LNCAP (cell line): ENCODE data around the gene MARCHF10.

Experiments used
- CTCF ChIP-seq: fragments of 450-650 bp; IDR thresholded peaks from 2 replicates; pipeline ENCODE4 v1.5.1; 2017; ENCODE audit warnings: mild to moderate bottlenecking

The MARCHF10 gene

DNA sequence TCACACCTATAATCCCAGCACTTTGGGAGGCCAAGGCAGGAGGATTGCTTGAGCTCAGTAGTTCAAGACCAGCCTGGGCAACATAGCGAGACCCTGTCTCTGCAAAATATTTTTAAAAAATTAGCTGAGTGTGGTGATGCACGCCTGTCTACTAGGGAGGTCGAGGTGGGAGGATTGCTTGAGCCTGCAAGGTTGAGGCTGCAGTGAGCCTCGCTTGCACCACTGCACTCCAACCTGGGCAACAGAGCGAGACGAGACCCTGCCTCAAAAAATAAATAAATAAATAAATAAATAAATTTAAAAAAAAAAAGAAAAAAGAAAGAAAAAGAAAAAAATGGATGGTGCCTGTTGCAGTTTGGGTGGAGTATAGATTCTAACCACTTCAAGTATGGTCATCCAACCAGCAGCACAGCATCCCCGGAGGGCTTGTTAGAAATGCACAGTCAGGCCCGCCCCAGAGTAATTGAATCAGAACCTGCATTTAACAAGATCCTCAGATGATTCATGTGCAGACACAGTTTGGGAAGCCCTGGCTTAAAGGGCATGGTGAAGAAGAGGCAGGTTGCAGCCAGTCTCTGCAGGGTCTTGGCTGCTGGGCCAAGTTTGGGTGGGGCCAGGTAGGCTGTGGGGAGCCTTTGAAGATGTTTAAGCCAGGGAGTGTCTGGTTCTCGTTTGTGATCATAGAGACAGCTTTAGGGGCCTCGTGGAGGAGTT, 139.9 kb downstream of the MARCHF10 start:
- no peak for TF ChIP-seq CTCF

GRCh38 chr17:62666801-62667591, 141.1 kb downstream of the MARCHF10 start:
- no peak for TF ChIP-seq CTCF

- TF ChIP-seq CTCF = no peak
Measured at GRCh38 chr17:62666061-62666800, 141.9 kb downstream of the MARCHF10 start.

- TF ChIP-seq CTCF = no peak
Measured at GRCh38 chr17:62665599-62665998, 142.5 kb downstream of the MARCHF10 start.

GRCh38 chr17:62664336-62665120, 143.6 kb downstream of the MARCHF10 start:
- no peak for TF ChIP-seq CTCF

GRCh38 chr17:62663304-62663703, 144.8 kb downstream of the MARCHF10 start:
- TF ChIP-seq CTCF = no peak

GRCh38 chr17:62662855-62663254, 145.3 kb downstream of the MARCHF10 start:
- TF ChIP-seq CTCF = no peak
